DOHH2 (cell line): ENCODE measurements around the gene TEX35.

Experiments
- H3F3A ChIP-seq: fragments of 200-600 bp; sonication (generic), shearing (Covaris generic); 2 replicates; pipeline ENCODE4 v1.6.0; 2016; ENCODE audit warnings: antibody characterized with exemption, mild to moderate bottlenecking; ENCODE audit not compliant: control insufficient read depth, insufficient read depth
- H3K27ac ChIP-seq: fragments of 200-600 bp; sonication (generic); 2 replicates; pipeline ENCODE4 v1.5.1; 2014; ENCODE audit warnings: low read depth, mild to moderate bottlenecking, low read length, moderate library complexity
- H3K27me3 ChIP-seq: fragments of 200-600 bp; sonication (generic); 2 replicates; pipeline ENCODE4 v1.6.1; 2014; ENCODE audit warnings: mild to moderate bottlenecking, low read length, mixed read lengths; ENCODE audit not compliant: control insufficient read depth
- H3K36me3 ChIP-seq: fragments of 200-600 bp; sonication (generic); 2 replicates; pipeline ENCODE4 v1.6.1; 2014; ENCODE audit warnings: mild to moderate bottlenecking, low read length, moderate library complexity, mixed read lengths; ENCODE audit not compliant: control insufficient read depth
- H3K4me1 ChIP-seq: fragments of 200-600 bp; sonication (generic); 2 replicates; pipeline ENCODE4 v1.6.1; 2014; ENCODE audit warnings: mild to moderate bottlenecking, low read length, mixed read lengths; ENCODE audit not compliant: control insufficient read depth
- H3K4me2 ChIP-seq: fragments of 200-600 bp; sonication (generic); 2 replicates; pipeline ENCODE4 v1.6.0; 2014; ENCODE audit warnings: mild to moderate bottlenecking, low read length, moderate library complexity
- H3K4me3 ChIP-seq: fragments of 200-600 bp; sonication (generic); 2 replicates; pipeline ENCODE4 v1.5.1; 2014; ENCODE audit warnings: mild to moderate bottlenecking, low read length, mixed read lengths
- H3K79me2 ChIP-seq: fragments of 200-600 bp; sonication (generic); 2 replicates; pipeline ENCODE4 v1.6.1; 2014; ENCODE audit warnings: mild to moderate bottlenecking, low read length, mixed read lengths; ENCODE audit not compliant: control insufficient read depth
- H3K9me2 ChIP-seq: fragments of 200-600 bp; sonication (generic); replicated peaks from 2 replicates; pipeline ENCODE4 v1.6.1; 2014; ENCODE audit warnings: mild to moderate bottlenecking, low read length, mixed read lengths; ENCODE audit not compliant: control insufficient read depth
- H3K9me3 ChIP-seq: fragments of 200-600 bp; sonication (generic); 2 replicates; pipeline ENCODE4 v1.6.1; 2014; ENCODE audit warnings: antibody characterized with exemption, low read length, mixed read lengths; ENCODE audit not compliant: control insufficient read depth, insufficient read depth
- H4K20me1 ChIP-seq: fragments of 200-600 bp; sonication (generic); 2 replicates; pipeline ENCODE4 v1.6.0; 2014; ENCODE audit warnings: low read depth, mild to moderate bottlenecking, antibody characterized with exemption, low read length, moderate library complexity; ENCODE audit not compliant: control insufficient read depth, insufficient read depth
- CTCF ChIP-seq: fragments of 200-600 bp; sonication (generic); IDR thresholded peaks from one replicate; pipeline ENCODE4 v1.5.1; 2014; ENCODE audit warnings: antibody characterized with exemption, mild to moderate bottlenecking, low read depth, low read length; ENCODE audit not compliant: poor library complexity, severe bottlenecking
- EZH2phosphoT487 ChIP-seq: fragments of 200-600 bp; sonication (generic); IDR thresholded peaks from 2 replicates; pipeline ENCODE4 v1.6.1; 2017; ENCODE audit warnings: borderline replicate concordance, mild to moderate bottlenecking, antibody characterized with exemption, low read length, moderate library complexity, mixed read lengths

Gene TEX35

GRCh38 chr1:178512566-178513277 is at the start of gene TEX35:
Gene TEX35, plus strand, starts transcription at chr1:178513109. Its CDS starts 80 bp downstream, at chr1:178513189.
- H3K79me2 ChIP-seq = no peaks in the 10 kb centered on the region
- H3K9me2 ChIP-seq = no peaks in the 10 kb centered on the region
- no peaks in the 10 kb centered on the region for H3F3A ChIP-seq
- no peak within 1 kb of the TSS for H3K4me2 ChIP-seq
- no peaks in the 10 kb centered on the region for H4K20me1 ChIP-seq
- TF ChIP-seq CTCF (no peak), EZH2phosphoT487 (no peak)
- peaks cover 11% of the 10 kb centered on the region; the same call in 1 of the 2 replicates for H3K27me3 ChIP-seq
- no peak within 1 kb of the TSS for H3K27ac ChIP-seq
- no peaks in the 10 kb centered on the region for H3K36me3 ChIP-seq
- H3K9me3 ChIP-seq = no peaks in the 10 kb centered on the region
- H3K4me3 ChIP-seq = no peak within 1 kb of the TSS
- H3K4me1 ChIP-seq = no peaks in the 10 kb centered on the region

DNA sequence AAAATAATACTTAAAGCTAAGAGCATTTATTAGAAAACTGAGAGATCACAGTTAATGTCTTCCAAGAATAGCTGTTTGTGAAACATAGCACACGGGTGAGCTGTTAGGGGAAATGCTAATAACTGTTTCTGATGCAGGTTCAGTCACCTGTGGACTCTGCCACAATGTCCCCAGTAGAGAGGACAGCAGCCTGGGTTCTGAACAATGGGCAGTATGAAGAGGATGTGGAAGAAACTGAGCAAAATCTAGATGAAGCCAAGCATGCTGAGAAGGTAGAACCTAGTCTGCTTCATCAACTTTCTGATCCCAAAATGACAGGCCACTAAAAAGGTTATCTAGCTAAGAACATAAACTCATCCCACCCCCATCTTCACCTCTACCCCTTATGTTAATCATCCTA is 48.8 kb upstream of the TEX35 start:
- no peaks in the 10 kb centered on the region for H4K20me1 ChIP-seq
- H3K9me2 ChIP-seq = no peaks in the 10 kb centered on the region
- H3K27ac ChIP-seq = no peak overlapping the region
- H3K4me2 ChIP-seq = no peak overlapping the region
- H3K4me3 ChIP-seq = no peak overlapping the region
- H3K4me1 ChIP-seq = no peaks in the 10 kb centered on the region
- H3K9me3 ChIP-seq = no peaks in the 10 kb centered on the region
- H3K36me3 ChIP-seq = no peaks in the 10 kb centered on the region
- TF ChIP-seq EZH2phosphoT487 (no peak), CTCF (no peak)
- no peaks in the 10 kb centered on the region for H3F3A ChIP-seq
- peaks cover 19% of the 10 kb centered on the region for H3K27me3 ChIP-seq
- no peaks in the 10 kb centered on the region for H3K79me2 ChIP-seq

DNA sequence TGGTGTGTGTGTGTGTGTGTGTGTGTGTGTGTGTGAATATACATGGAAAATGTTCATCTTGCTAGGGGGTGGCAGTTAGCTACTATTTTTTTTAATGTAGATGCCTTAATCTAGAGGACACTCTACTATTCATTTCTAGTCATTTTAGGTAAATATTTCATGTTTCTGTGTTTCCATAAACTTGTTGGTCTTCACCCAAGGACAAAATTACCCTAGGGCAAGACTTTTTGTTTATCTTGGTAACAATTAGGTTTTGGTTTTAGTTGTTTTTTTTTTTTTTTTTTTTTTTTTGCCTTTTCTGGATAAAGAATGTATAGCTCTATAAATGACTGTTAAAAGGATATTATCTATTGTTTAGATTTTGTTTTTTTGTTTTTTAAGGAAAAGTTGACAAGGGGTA is 48.3 kb upstream of the TEX35 start:
- H3K36me3 ChIP-seq = no peaks in the 10 kb centered on the region
- no peak overlapping the region for H3K4me2 ChIP-seq
- no peaks in the 10 kb centered on the region for H4K20me1 ChIP-seq
- H3K79me2 ChIP-seq = no peaks in the 10 kb centered on the region
- H3K4me1 ChIP-seq = no peaks in the 10 kb centered on the region
- no peaks in the 10 kb centered on the region for H3F3A ChIP-seq
- TF ChIP-seq CTCF = no peak
- H3K27me3 ChIP-seq = peaks cover 19% of the 10 kb centered on the region
- no peaks in the 10 kb centered on the region for H3K9me2 ChIP-seq
- H3K4me3 ChIP-seq = no peak overlapping the region
- no peak overlapping the region for H3K27ac ChIP-seq
- no peaks in the 10 kb centered on the region for H3K9me3 ChIP-seq
